A673 (cell line): ENCODE results near the gene SEC31B. TPM values are rescaled to one million over a fixed set of nuclear protein-coding genes. Genes with fewer than 3 reads are reported as not detected.

Source experiments
- BruUV-seq: library from RNA; stranded (reverse); fragments of 400-500 nt; replicated peaks from 2 replicates; lab custom pipeline; 2021; lab: Mats Ljungman, UMichigan
- CTCF ChIA-PET: fragments of 300-600 bp; sonication (Branson Sonifier 250); formaldehyde crosslinking; loops from one replicate; lab custom pipeline; 2022; ENCODE audit warnings: antibody characterized with exemption; lab: Charles Lee
- POLR2A ChIA-PET: fragments of 300-600 bp; sonication (Branson Sonifier 250); formaldehyde crosslinking; loops from one replicate; lab custom pipeline; 2022; ENCODE audit warnings: antibody characterized with exemption; ENCODE audit not compliant: low non-redundant PET; lab: Charles Lee
- DNase-seq: peaks from one replicate; pipeline ENCODE4 v3.0.0-alpha.2; 2015; ENCODE audit warnings: low spot score
- H3K27ac ChIP-seq: fragments of 200-600 bp; sonication (generic); 2 replicates; pipeline ENCODE4 v1.5.1; 2016; ENCODE audit warnings: mixed run types, low read depth, mild to moderate bottlenecking, mixed read lengths, antibody characterized with exemption, low read length; ENCODE audit not compliant: poor library complexity, severe bottlenecking
- H3K27me3 ChIP-seq: fragments of 200-600 bp; sonication (generic); replicated peaks from 2 replicates; pipeline ENCODE4 v1.6.1; 2017; ENCODE audit warnings: mixed run types, low read depth, mild to moderate bottlenecking, mixed read lengths, antibody characterized with exemption, low read length; ENCODE audit not compliant: insufficient read depth, poor library complexity
- H3K36me3 ChIP-seq: fragments of 200-600 bp; sonication (generic); 2 replicates; pipeline ENCODE4 v1.6.1; 2016; ENCODE audit warnings: mixed run types, mild to moderate bottlenecking, mixed read lengths, antibody characterized with exemption, low read length; ENCODE audit not compliant: insufficient read depth, poor library complexity, severe bottlenecking
- H3K4me1 ChIP-seq: fragments of 200-600 bp; sonication (generic); 2 replicates; pipeline ENCODE4 v1.6.1; 2017; ENCODE audit warnings: mixed run types, mild to moderate bottlenecking, mixed read lengths, antibody characterized with exemption, low read length; ENCODE audit not compliant: insufficient read depth, poor library complexity, severe bottlenecking
- H3K4me3 ChIP-seq: fragments of 200-600 bp; sonication (generic); 2 replicates; pipeline ENCODE4 v1.5.1; 2016; ENCODE audit warnings: low read depth, mixed run types, mild to moderate bottlenecking, mixed read lengths, low read length; ENCODE audit not compliant: poor library complexity, severe bottlenecking
- H3K9me3 ChIP-seq: fragments of 200-600 bp; sonication (generic); 2 replicates; pipeline ENCODE4 v1.6.1; 2016; ENCODE audit warnings: mixed run types, low read depth, mild to moderate bottlenecking, mixed read lengths, antibody characterized with exemption, low read length; ENCODE audit not compliant: poor library complexity, severe bottlenecking
- EZH2 ChIP-seq: fragments of 200-600 bp; sonication (generic); IDR thresholded peaks from 2 replicates; pipeline ENCODE4 v1.6.1; 2017; ENCODE audit warnings: borderline replicate concordance, low read depth, mild to moderate bottlenecking, mixed read lengths, antibody characterized with exemption, low read length; ENCODE audit not compliant: poor library complexity, severe bottlenecking
- intact Hi-C: fragments of 100-400 bp; cut with micrococcal nuclease; formaldehyde crosslinking; loops from one replicate; pipeline ENCODE4 v1.10.0; 2022; ENCODE audit not compliant: unreplicated experiment
- total RNA-seq: library from RNA; stranded (reverse); gene quantifications from 2 replicates; pipeline ENCODE4 v1.2.3, GENCODE V29; 2021
- TF ChIP-seq, protein P1 (sequence below): fragments of 300-800, 200-600 bp; sonication (generic); conservative IDR thresholded peaks from 2 replicates; pipeline ENCODE4 v1.5.1; 2017; ENCODE audit warnings: low read depth, mild to moderate bottlenecking, antibody characterized with exemption, low read length, moderate library complexity, mixed read lengths

Gene SEC31B
- total RNA-seq, 1 experiment from 2014 or later = 3.8 TPM

DNA sequence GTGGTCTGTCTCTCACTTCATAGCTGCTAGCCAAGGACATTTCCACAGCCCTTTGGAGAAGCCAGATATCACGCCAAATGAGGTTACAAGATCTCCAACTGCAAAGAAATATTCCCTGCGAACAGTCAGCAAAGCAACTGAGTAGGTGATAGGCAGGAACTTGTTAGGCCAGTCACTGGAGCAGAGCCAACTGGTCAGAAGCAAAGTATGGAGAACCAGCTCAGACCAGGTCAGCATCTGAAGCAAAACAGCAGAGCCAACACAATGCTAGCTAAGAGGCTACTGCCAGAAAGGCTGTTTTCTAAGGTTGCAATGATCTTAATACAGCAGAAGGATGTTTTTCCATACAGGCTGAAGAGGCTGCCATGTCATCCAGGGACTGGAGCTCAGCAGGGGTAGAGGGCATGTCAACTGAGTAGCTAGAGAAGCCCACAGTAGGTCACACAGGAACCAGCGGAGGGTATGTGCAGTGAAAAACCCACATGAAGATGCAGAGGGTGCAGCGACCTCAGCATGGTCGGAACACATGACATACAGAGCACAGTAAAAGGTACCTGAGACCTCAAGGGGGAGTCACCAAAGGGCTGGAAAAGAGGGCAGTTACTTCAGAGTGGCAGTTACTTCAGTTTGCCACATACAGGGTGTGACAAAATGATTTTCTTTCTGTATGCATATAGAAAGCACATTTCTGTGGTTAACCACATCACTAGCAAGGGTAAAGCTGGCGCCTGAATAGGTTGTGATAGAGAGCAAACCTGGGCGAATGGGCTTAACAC is 8.9 kb downstream of the SEC31B start:
- DNase-seq = no peak
- Histone ChIP-seq H3K27ac (no peak overlapping the region), H3K4me3 (no peak overlapping the region), H3K27me3 (no peaks in the 10 kb centered on the region), H3K36me3 (no peaks in the 10 kb centered on the region), H3K4me1 (no peaks in the 10 kb centered on the region), H3K9me3 (no peaks in the 10 kb centered on the region)
- BruUV-seq = no TSS peak
- ChIA-PET CTCF (interaction anchor here (0.5 to 2.4 kb wide), 2 partner anchors 8 to 166 kb away, joined by 5 to 19 read pairs; no protein-coding TSS in a partner anchor), POLR2A (no interaction called here)
- TF ChIP-seq EZH2 = no peak
- TF ChIP-seq, protein P1, sequence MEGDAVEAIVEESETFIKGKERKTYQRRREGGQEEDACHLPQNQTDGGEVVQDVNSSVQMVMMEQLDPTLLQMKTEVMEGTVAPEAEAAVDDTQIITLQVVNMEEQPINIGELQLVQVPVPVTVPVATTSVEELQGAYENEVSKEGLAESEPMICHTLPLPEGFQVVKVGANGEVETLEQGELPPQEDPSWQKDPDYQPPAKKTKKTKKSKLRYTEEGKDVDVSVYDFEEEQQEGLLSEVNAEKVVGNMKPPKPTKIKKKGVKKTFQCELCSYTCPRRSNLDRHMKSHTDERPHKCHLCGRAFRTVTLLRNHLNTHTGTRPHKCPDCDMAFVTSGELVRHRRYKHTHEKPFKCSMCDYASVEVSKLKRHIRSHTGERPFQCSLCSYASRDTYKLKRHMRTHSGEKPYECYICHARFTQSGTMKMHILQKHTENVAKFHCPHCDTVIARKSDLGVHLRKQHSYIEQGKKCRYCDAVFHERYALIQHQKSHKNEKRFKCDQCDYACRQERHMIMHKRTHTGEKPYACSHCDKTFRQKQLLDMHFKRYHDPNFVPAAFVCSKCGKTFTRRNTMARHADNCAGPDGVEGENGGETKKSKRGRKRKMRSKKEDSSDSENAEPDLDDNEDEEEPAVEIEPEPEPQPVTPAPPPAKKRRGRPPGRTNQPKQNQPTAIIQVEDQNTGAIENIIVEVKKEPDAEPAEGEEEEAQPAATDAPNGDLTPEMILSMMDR = no peak
- intact Hi-C loops = no loop called here

DNA sequence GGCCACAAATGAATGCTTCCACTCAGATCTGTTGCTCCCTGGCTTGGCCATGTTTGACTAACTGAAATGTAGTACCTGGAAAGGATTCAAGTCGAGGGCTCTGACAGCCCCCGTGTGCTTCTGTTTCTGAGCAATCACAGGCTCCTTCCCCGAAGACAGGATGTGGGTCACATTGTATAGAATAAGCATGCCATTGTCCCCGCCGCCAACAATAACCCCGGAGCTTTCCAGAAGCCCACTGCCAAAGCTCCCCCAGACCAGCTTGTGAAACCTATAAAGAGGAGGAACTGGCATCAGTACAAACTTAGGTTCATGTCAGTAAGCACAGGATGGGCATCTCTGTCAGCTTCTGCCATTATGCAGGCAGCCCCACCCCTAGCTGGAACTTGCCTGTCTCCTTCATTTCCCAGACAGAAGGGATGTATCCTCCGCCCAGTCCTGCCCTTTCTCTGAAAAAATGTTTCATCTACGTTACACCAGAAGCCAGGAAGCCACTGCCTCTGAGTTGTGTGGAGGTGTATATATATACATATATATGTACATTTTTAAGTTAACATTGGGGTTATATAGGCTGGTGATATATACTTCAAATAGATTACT is 10.3 kb downstream of the SEC31B start:
- no peak overlapping the region for H3K27ac ChIP-seq
- DNase-seq = no peak
- no peaks in the 10 kb centered on the region for H3K4me1 ChIP-seq
- H3K36me3 ChIP-seq = no peaks in the 10 kb centered on the region
- no peak overlapping the region for H3K4me3 ChIP-seq
- ChIA-PET POLR2A (no interaction called here), CTCF (interaction anchor here (0.6 to 2.4 kb wide), 6 partner anchors 9 to 206 kb away, joined by 3 to 19 read pairs (median 5); no protein-coding TSS in a partner anchor)
- BruUV-seq = no TSS peak
- H3K27me3 ChIP-seq = no peaks in the 10 kb centered on the region
- no peaks in the 10 kb centered on the region for H3K9me3 ChIP-seq
- no peak for TF ChIP-seq EZH2
- TF ChIP-seq, protein P1 = no peak
- intact Hi-C loops = loop anchor here (2.0 to 10.0 kb wide), 3 partner anchors 77 to 205 kb away; no protein-coding TSS in a partner anchor

DNA sequence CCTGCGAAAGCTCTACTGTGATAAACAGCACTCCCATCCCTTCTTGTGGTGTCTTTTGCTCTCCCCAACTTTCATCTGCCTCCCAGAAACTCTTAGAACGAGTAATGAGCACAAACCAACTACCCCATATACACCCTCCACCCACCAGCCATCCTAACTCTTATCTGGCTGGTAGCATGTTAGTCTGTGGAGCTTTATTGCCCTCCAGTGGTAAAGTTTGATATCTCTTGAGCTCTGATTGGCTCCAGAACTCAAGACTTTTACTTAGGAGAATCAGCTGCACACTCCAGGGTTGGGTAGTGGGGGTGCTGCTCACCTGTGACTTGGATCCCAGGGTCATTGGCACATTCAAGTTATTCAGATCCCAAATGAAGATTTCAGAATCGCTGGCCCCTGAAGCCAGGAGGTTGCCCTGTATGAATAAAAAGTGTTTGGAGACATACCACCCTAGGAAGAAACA is 10.9 kb downstream of the SEC31B start:
- Histone ChIP-seq H3K4me3 (no peak overlapping the region), H3K27ac (no peak overlapping the region), H3K4me1 (no peaks in the 10 kb centered on the region), H3K9me3 (no peaks in the 10 kb centered on the region), H3K27me3 (no peaks in the 10 kb centered on the region), H3K36me3 (no peaks in the 10 kb centered on the region)
- CTCF ChIA-PET = interaction anchor here (0.6 to 2.4 kb wide), 6 partner anchors 10 to 205 kb away, joined by 3 to 19 read pairs (median 5); no protein-coding TSS in a partner anchor
- DNase-seq = peak; percentile 76
- POLR2A ChIA-PET = no interaction called here
- intact Hi-C loops = loop anchor here (2.0 to 10.0 kb wide), 3 partner anchors 76 to 204 kb away; no protein-coding TSS in a partner anchor
- no peak for TF ChIP-seq EZH2
- TF ChIP-seq, protein P1 = peak; percentile 72
- no TSS peak for BruUV-seq
